IPS-NIHi11 (cell line): ENCODE results near the gene MMAB.
A peak's percentile ranks its signal among the peaks of the same experiment; 100 is the strongest.

Source experiments
- DNase-seq: peaks from one replicate; pipeline ENCODE4 v3.0.0; 2012; ENCODE audit warnings: mixed read lengths, low spot score

Gene MMAB

DNA sequence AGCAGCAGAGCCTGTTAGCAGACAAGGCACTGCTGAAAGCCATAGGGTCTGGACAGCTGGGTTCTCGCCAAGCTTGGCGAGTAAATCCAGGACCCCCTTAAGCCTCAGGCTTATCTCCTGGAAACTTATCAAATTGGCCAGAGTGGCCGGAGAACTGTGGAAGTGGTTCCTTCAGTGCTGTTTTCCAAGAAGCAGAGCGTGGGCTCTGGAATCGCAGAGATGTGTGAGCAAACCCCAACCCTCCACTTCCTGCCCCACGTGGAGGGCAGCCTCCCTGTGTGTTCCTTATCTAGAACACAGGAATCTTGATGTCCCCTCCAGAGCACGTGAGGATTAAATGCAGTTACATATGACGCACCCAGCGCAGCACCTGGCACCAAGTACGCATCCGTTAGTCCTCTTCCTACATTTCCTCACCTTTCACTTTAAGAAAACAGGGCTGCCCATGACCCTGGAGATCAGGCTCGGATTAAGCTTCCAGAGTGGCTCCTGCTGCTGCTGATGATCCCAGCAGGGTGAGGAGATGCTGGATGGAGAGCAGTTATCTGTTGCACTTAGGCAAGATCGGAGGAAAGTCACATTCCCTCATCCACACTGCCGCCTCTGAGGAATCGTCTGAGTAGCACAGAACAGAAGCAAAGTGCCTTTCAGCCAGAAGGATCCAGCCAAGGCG lies 35.0 kb downstream of the MMAB start:
- no peak for DNase-seq

DNA sequence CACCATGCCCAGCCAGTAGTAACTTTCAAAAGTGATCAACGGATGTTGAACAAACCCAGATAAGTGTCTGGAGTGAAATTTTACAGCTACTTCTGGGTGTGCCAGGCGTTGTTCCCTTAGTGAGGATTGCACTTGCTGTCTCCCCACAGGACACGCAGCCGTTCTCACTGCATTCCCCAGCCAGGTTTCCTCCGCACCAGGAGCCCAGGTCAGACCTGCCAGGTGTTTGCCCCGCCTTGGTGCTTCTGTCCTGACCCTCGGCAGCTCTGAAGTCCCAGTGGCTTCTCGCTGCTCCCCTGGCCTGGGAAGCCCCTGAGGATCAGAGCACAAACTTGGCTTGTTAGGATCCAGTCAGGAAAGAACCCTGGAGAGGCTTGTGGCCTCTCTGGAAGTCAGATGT lies 36.2 kb downstream of the MMAB start:
- no peak for DNase-seq

DNA sequence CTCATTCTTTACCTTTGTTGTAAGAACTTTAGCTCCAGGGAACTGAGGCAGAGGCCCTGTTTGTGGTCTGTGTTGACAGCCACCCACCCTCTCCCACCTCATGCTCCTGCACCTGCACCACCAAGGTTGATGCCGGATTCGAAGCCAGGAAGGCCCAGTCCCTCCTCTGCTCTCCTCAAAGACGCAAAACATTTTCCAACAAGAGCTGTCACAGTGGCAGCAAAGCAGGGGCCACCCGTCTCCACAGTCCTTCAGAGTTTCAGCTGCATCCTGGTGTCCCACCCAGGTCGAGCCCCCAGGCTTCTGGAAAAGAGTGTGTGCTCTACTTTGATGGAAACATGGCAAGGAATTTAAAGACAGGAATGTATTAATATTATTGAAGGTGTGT lies 37.4 kb downstream of the MMAB start:
- no peak for DNase-seq

- no peak for DNase-seq
These were observed 38.0 kb downstream of the MMAB start for GRCh38 chr12:109535231-109535862.

DNA sequence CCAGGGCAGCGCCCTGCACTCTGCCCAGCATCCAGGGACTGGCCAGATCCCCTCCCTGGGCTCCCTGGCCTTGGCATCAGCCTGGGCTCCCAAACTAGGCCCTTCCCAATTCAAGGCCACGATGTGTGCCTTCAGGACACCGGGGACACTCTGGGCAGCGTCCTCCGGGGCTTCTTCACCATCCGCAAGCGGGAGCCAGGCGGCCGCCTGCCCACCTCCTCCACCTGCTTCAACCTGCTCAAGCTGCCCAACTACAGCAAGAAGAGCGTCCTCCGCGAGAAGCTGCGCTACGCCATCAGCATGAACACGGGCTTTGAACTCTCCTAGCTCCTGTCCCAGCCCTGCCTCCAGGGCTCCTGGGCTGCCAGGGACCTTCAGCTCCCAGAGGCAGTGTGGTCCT lies 38.8 kb downstream of the MMAB start:
- DNase-seq = no peak

DNA sequence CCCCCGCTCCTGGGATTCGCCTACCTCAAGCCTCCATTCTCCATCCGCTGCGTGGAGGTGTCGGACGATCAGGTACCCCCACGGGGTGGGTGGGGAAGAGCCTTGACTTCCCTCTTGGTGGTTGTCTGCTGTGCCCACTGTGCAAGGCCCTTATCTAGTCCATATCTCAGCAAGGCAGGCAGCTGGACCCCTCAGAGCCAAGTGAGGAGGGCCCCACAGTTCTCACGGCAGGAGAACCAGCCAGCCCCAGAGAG lies 39.9 kb downstream of the MMAB start:
- DNase-seq = no peak

- DNase-seq = no peak
These were observed 40.4 kb downstream of the MMAB start for GRCh38 chr12:109532721-109533486.

- DNase-seq = no peak
These were observed 41.9 kb downstream of the MMAB start for GRCh38 chr12:109531411-109531810.

DNA sequence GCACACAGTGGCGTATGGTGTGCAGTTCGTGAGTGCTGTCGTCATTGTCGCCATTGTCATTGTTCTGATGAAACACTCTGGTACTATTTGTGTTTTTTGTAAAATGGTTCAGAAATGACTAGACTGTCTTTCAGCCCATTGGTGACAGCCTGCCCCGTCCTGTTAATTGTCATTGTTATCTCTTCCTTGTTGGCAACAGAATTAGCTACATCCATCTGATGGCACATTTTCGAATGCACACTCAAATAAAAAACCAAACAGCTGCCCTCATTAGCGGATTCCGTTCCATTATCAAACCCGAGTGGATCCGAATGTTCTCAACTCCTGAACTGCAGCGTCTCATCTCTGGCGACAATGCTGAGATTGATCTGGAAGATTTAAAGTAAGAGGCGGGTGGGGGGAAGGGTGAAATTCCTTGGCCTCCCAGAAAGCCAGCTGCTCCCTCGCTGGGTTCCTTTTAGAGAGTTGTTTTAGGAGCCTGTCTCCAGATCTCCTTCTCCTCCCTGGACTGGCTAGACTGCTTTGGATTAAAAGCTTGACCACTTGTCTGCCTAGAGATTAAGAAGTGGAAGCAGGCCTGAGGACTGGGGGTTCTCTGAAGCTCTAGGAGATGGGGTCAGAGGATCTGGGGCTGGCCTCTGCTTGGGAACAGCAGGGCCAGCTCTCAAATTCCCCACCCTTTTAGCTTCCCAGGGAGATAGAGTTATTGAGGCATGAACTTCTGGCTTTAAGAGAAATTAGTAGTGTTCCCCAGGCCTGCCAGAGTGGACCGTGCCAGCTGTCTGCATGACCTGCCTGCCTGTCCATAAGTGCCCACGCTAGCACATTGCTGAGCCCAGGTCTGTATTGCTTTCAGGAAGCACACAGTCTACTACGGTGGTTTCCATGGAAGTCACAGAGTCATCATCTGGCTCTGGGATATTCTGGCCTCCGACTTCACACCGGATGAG lies 43.3 kb downstream of the MMAB start:
- peak; percentile 53 for DNase-seq

DNA sequence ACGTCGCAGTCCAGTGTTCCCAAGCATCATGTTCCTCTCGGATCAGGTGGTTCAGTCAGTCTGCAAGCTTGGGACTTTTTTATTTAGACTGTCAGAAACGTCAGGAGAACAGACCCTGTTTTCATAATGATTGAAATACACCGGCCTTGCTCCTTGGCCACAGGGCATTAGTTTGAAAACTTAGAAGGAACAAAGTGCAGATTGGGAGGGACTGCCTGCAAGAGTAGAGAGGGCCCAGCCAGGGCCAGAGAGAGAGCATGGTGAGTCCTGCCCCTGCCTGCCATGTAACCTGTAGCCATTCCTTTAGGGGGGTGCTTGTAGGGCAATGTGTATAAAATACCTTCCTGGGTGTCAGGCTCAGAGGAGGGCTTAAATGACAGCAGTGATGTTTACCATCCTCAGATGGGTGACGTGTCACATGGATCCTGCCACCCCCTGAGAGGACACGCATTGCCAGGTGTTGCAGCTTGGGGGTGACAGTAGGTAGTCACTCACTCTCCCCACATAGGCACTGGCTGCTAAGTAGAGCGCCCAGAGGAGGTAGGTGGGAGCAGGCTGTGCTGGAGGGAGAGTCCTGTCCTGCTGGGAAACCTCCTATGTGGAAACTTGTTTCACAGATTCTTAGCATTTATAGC lies 45.7 kb downstream of the MMAB start:
- no peak for DNase-seq

- DNase-seq = no peak
These were observed 48.1 kb downstream of the MMAB start for GRCh38 chr12:109525279-109525585.

GRCh38 chr12:109524466-109525278 lies 48.6 kb downstream of the MMAB start:
- DNase-seq = peak; percentile 7

GRCh38 chr12:109523504-109523903 lies 49.8 kb downstream of the MMAB start:
- DNase-seq = no peak

GRCh38 chr12:109523071-109523470 lies 50.2 kb downstream of the MMAB start:
- DNase-seq = no peak

DNA sequence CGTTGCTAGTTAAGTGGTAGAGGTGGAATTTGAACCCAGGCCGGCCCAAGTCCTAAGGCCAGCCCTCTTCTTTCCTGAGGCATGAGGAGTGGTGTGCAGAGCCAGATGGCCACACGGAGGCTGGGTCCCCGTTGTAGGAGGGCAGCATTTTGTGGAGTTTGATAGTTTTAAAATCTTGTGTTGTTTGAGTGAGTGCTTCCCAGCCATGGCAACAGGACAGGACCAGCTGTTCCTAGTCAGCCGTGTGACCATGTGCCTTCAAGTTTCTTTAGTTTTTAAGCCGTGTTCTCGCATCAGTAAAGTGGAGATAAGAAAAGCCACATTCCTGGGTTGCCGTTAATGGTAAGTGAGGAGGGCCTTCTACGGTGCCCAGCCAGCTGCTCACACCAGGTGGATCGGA lies 51.5 kb downstream of the MMAB start:
- no peak for DNase-seq

DNA sequence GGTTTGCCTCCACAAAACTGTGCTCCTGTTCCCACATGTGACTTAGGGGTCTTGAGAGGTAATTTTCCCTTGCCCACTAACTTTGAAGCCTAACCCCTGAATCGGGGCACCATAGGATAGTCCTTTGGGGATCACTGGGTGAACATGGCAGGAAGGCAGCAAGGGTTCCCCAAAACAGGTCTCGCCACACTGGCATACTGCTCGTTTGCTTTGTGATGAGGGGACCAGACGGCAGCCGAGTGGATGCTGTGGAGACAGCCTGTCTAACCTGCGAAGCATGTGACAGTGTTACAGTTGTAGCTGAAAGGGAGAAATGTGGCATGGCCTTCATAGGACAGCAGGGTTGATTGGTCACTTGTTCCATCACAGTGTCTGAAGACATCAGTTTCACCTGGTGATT lies 53.5 kb downstream of the MMAB start:
- DNase-seq = no peak

DNA sequence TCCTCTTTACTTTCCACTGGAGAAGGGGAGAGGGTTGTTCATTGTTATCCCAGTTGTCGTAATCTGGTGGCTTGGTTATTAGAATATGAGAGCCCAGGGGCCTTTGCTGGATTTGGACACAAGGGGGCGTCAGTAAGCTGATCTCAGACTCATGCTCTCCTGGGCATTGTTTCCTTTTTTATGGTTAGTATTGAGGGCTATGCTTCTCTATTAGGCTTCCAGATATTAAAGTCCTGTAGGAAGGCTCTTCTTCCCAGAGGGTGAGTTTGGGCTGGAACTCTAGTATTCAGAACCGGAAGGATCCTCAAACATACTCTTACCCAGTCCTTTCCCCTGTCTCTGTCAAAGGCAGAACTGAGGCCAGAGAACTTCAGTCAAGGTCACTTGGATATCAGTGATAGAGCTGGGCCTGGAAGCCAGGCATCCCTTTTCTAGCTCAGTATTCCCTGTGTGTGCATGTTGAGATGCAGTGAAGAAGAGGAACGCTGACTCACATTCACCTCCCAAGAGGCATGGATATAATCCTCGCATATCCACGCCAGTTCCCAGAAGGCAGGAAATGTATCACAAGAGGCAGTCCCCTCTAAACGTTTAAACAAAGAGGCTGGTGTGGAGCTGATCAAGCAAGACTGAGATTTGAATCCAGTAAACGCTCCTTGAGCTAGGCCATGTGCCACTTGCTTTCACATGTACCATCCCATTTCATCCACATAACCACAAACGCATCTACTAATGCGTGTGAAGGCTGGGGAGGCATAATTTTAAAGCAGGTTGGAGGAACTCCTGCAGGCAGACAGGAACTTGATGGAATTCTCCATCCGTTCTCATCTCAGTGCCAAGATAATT lies 54.3 kb downstream of the MMAB start:
- peak; percentile 86 for DNase-seq

DNA sequence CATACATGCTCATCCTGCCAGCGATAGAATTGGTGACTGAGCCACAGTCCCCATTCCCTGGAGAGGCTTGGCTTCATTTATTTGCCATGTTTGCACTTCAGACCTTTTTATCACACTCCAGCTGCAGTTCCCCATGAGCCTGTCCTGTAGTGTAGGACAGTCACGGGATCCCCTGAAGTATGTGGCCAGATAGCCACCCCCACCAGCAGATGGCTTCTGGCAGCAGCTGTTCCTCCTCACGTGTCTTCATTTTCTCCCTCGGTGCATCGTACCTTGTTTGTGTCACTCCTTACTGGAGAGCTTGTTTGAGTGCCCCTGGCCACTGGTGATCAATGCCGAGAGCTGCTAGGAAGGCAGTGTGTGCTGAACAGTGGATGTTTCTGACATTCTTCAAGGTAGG lies 55.7 kb downstream of the MMAB start:
- DNase-seq = no peak

- no peak for DNase-seq
These were observed 59.3 kb downstream of the MMAB start for GRCh38 chr12:109513977-109514376.

- DNase-seq = no peak
These were observed 60.3 kb downstream of the MMAB start for GRCh38 chr12:109513051-109513450.
